NCI-H1417 treated with DMSO at 0.1 percent for 48 hours (cell line): ENCODE results near the gene TLR5.

Experiments used
- DNase-seq: peaks from one replicate; lab custom pipeline; 2025; lab: John Stamatoyannopoulos, UW

Gene TLR5

DNA sequence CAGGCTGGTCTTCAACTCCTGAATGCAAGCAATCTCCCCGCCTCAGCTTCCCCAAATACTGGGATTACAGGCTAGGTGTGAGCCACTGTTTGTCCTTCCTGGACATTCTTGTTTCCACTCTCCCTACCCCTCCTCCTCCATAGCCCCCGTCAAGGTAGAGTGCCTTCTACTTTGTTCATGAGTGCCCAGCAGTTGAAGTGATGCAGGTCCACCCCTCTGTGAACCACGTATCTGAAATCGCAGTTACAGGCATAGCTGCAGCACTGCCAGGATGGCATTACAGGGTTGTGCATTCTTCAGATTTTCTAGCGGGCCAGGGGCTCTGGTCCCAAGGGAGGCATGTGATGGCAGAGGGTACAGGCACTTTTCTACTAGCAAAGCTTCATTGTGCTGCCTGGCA, 7.4 kb upstream of the TLR5 start:
- DNase-seq: no peak

DNA sequence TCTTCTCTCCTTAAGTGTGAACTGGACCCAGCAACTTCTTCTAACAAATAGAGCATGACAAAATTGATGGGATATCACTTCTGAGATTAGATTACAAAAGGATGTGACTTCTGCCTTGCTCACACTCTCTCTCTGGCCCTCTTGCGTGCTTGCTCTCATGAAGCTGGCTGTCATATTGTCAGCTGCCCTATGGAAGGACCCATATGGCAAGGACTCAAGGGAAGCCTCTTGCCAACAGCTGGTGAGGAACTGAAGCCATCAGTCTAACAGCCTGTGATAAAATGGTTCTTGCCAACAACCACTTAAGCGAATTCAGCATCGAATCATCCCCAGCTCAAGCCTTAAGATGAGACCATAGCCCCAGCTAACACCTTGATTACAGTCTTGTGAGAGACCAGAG, 4.8 kb upstream of the TLR5 start:
- DNase-seq: no peak

GRCh38 chr1:223147409-223147808, 4.4 kb upstream of the TLR5 start:
- no peak for DNase-seq

DNA sequence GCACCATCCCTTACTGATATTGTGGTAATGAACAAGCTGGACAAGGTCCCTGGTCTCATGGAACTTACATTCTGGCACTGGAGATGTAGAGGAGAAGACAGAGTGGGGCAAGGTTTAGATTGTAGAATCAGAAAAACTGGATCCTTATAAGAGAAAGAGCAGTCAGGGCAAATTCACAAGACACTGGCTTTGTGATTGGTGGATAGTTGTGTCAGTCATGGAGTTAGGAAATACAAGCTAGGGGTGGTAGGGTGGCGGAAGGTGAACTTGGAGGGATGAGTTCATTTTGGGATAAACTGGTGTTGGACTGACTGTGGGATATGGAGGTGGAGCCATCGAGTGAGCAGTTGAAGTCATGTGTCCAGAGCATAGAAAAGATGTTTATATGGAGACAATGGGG, 3.7 kb upstream of the TLR5 start:
- DNase-seq: no peak

GRCh38 chr1:223144914-223145313, 1.9 kb upstream of the TLR5 start:
- no peak for DNase-seq

DNA sequence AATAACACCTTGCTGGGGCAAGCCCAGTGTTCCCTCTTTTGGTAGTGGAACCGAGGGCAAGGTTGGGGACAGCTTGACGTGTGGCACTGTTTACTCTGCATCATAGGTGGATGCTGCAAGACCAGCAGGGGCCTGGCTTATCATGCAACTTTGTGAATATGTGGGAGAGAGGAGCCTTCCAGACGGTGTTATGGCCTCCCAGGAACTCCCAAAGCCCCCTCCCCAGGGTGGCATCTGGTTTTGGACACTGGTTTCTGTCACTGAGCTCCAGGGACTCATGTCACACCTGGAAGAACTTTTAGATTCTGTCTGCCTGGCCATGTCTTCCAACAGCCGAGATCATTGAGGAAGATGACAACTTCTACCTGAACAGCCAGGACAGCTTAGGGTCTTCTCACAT, 1.4 kb upstream of the TLR5 start:
- DNase-seq: no peak

- DNase-seq: peak; percentile 49
These were observed 645 bp upstream of the TLR5 start for GRCh38 chr1:223143537-223144248.

- DNase-seq: no peak
These were observed 779 bp downstream of the TLR5 start for GRCh38 chr1:223142269-223142668.

GRCh38 chr1:223140611-223141405, 2.2 kb downstream of the TLR5 start:
- DNase-seq: no peak

DNA sequence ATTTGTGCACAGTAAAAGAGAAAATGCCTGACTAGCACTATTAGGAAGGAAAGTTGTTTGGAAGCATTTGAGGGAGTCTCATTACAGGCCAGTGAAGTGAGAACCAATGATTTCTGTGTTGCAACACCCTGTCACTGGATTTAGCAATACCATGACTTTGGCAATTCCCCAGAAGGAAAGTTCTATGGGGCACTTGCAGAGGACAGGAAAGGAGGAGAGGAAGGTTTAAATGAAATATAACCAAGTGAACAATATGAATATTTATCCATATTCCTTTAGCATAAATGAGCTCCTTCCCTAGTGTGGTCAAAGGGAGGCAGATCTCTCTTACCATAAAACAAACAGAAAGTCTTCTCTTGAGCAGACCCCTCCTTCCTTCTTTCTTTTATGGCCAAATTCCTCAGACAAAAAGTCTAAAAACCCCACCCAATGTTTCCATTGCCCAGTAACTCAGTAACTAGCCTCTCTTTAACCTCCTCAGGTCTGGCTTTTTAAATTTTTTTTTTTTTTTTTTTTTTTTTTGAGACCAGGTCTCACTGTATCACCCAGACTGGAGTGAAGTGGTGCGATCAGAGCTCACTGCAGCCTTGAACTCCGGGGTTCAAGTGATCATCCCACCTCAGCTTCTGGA, 5.5 kb downstream of the TLR5 start:
- no peak for DNase-seq

GRCh38 chr1:223136086-223136485, 7.0 kb downstream of the TLR5 start:
- DNase-seq: no peak

DNA sequence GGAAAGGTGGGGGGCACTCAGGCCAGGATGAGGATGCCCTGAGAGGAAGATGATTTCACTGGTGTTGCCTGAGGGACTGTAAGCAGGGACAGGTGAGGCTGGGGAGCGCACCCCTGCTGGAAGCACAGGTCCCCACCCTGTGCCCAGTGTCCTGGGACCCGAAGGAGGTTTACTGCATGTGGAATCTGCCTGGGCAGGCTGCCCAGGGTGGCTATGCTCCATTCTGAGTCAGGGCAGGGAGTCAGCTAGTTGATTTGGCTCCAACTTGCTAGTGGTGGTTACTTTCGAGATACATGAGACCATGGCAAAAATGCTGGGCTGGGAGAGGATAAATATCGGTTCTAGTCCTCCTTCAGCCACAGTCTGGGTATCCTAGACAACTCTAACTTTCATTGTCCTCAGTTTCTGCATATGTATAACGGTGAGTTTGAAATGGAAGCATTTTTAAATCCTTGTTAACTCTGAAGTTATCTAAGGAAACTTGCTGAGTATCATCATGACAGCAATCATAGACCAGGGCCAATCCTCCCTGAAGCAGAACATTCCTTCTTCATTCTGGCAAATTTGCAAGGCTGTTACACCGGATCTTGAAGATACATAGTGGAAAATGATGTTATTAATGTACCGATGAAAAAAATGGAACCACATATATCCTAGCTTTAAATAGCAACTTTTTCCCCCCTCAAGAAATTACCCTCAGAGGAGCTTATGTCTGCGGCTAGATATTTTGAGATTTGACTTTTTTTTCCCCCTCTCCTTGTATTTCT, 7.7 kb downstream of the TLR5 start:
- no peak for DNase-seq

DNA sequence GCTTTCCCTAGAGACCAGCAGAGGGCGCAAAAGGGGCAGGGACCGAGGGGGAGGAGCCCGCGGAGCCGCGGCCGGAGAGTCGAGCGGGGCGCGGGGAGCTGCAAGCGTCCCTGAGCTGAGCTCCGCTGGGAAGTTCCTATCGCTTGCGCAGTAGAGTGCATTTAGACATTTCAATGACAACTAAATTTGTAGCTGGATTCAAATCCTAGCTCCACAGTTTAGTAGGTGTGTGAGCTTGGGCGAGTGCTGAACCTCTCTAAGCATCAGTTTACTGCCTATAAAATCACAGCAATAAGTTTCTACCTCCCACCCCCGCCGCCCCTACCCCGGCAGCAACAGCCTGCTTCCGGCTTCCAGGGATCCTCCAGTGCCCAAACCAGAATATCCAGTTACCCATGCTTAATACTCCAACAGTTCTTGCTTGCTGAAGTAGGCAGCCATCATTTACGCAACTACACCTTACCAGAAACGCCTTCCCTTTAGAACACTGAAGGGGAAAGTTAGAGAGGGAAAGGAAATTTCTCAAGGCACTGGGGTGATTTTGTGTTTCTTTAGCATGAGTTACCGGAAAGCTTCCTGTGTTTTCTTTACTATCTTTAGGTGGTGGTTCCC, 9.1 kb downstream of the TLR5 start:
- peak; percentile 60 for DNase-seq

GRCh38 chr1:223133306-223133823, 9.7 kb downstream of the TLR5 start:
- no peak for DNase-seq

- DNase-seq: no peak
These were observed 13.7 kb downstream of the TLR5 start for GRCh38 chr1:223129229-223129901.

- DNase-seq: no peak
These were observed 16.3 kb downstream of the TLR5 start for GRCh38 chr1:223126741-223127140.

DNA sequence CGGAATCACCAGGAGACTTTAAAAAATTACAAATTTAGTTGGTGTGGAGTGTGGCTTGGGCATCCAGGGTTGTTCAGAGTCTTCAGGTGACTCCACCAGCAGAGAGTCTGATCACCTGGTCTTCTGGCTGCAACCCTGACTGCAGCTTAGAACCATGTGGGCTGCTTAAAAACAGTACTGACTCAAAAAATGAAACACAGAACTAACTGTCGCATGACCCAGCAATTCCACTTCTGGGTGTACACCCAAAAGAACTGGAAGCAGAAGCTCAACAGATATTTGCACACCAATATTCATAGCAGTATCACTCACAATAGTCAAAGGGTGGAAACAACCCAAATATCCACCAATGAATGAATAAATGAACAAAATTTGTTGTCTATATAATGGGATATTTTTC, 17.3 kb downstream of the TLR5 start:
- DNase-seq: no peak

- no peak for DNase-seq
These were observed 19.9 kb downstream of the TLR5 start for GRCh38 chr1:223123011-223123610.

- DNase-seq: no peak
These were observed 24.6 kb downstream of the TLR5 start for GRCh38 chr1:223118418-223118817.

- DNase-seq: no peak
These were observed 26.1 kb downstream of the TLR5 start for GRCh38 chr1:223116950-223117349.

GRCh38 chr1:223114871-223115270, 28.2 kb downstream of the TLR5 start:
- DNase-seq: no peak
